GM21825 (cell line): Measurements from ENCODE around the gene TIAM2.
"Not testable (repeated sequence)": the region's sequence is repeated elsewhere in the genome, so short reads cannot be mapped to it uniquely, and the experiment has no call there.

Experiments
- ATAC-seq: cut with Tn5 transposase; IDR thresholded peaks from one replicate; pipeline ENCODE4 v1.9.1; 2021; ENCODE audit warnings: mild to moderate bottlenecking, moderate library complexity; ENCODE audit not compliant: unreplicated experiment

Gene TIAM2

GRCh38 chr6:154995254-154996015 lies at the start of gene TIAM2:
TIAM2 (plus strand) TSS chr6:154995315; CDS start chr6:155129224, 133,909 bp downstream.
- ATAC-seq = no peak

- ATAC-seq = peak; percentile 10
These were observed 44.2 kb upstream of the TIAM2 start for GRCh38 chr6:154950979-154951344.

DNA sequence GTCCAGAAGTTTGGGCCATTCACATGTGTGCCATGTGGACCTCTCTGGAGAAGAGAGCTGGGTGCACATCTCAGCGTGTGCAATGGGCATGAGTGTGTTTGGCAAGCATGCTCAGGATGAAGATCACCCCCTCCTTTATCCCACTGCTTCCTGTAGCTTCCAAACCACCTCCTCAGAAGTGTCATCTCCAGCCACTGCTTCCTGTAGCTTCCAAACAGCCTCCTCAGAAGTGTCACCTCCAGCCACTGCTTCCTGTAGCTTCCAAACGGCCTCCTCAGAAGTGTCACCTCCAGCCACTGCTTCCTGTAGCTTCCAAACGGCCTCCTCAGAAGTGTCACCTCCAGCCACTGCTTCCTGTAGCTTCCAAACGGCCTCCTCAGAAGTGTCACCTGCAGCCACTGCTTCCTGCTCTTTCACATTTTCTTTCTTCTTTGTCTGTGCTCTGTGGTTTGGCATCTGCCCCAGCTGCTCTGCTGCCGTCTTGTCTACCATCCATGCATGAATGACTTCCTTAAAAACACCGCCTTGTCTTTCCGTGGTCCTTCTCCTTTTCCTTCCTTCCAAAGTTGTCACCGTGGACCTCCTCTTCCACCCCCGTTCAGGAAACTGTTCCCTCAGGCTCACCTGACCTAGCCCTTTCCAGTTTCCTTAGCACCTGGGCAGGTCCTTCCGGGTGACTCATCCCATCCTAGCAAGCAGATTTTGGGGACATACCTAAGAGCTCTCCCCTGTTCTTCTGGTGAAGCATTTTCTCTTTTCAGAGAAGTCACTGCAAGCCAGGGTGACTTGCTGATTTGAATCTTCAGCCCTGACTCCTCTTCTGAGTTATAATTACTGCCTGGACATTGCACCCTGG lies 43.5 kb upstream of the TIAM2 start:
- peak; percentile 79 for ATAC-seq

GRCh38 chr6:154953644-154954043 lies 41.5 kb upstream of the TIAM2 start:
- ATAC-seq = no peak

DNA sequence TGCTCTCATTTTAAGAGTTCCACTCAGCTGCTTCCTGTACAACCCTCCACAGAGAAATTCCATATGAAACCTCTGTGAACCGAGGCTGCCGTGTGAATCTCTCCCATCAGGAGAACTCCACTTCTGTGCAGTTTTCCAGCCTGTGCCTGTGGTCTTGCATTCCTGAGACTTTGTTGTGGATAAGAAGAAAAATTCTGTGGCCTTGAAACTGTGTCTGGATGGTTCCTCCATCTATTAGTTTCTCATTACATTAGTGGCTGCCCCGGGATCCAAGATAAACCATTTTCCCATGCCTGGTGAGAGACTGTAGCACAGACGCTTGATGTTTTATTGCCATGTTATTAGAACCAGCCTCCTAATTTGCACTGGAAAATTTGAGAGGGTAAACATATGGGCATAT lies 40.8 kb upstream of the TIAM2 start:
- no peak for ATAC-seq

DNA sequence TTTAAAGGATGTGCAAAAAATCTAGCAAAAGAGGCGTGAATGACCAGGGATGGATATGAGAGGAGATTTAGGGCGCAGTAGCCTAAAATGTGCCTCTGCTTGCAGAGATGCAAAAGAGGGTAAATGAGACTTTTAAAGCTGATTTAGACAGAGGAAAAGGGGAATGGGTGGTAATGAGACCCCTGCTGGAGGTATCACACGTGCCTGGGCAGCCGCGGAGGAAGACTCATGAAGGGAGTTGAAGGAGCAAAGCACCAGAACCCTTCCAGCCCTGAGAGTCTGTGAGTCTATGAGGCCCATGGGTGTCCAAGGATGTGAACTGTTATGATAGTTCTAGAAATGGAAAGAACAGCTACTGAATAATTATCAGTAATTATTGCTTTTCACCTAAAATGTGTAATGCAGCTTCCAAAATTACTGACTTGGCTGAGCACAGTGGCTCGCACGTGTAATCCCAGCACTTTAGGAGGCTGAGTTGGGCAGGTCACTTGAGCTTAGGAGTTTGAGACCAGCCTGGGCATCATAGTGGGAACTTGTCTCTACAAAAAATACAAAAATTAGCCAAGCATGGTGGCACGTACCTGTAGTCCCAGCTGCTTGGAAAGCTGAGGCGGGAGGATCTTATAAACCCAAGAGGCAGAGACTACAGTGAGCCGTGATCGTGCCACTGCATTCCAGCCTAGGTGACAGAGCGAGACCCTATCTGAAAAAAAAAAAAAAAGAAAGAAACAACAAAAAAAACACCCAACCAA lies 38.2 kb upstream of the TIAM2 start:
- ATAC-seq = no peak

DNA sequence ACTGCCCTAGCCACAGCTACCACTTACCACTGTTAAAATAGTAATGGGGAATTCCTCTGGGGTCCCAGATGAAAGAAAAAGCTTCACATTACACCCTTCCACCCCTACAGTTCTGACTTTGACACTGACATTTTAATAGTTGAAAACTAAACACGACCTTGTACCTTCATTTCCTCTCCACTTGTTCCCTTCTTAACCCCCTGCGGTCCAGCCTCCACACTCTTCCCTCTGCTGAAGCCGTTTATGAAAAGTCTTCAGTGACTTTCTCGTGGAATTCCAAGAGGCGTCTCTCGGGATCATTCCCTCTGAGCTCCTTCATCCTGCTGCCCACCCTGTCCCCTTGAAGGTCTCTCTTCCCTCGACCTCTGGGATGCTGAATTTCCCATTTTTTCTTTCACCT lies 36.6 kb upstream of the TIAM2 start:
- no peak for ATAC-seq

GRCh38 chr6:154960299-154960843 lies 34.7 kb upstream of the TIAM2 start:
- ATAC-seq = no peak

- no peak for ATAC-seq
These were observed 34.1 kb upstream of the TIAM2 start for GRCh38 chr6:154960854-154961530.

GRCh38 chr6:154962753-154963152 lies 32.4 kb upstream of the TIAM2 start:
- ATAC-seq = no peak

- not testable (repeated sequence) for ATAC-seq
These were observed 28.9 kb upstream of the TIAM2 start for GRCh38 chr6:154966065-154966770.

DNA sequence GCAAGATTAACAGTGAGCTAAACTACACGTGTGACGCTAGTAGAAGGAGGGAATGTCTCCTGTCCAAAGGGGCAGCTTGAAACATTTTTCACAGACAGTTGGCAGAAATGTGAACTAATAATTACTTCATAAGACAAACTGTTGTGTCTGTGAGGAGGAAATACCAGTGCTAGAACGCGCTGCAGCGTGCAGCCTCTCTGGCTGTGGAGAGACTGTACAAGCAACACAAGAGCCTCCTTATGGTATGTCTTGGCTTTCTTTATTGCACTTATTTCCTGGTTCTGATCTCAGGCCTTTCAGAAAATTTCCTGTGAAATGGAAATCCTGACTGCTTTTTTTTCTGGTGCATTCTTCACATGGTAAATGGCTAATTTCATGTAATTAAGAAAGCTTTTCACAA lies 25.3 kb upstream of the TIAM2 start:
- ATAC-seq = no peak

GRCh38 chr6:154974485-154975149 lies 20.5 kb upstream of the TIAM2 start:
- ATAC-seq = no peak

- ATAC-seq = no peak
These were observed 17.5 kb upstream of the TIAM2 start for GRCh38 chr6:154977588-154977987.

- no peak for ATAC-seq
These were observed 14.6 kb upstream of the TIAM2 start for GRCh38 chr6:154980273-154981078.

DNA sequence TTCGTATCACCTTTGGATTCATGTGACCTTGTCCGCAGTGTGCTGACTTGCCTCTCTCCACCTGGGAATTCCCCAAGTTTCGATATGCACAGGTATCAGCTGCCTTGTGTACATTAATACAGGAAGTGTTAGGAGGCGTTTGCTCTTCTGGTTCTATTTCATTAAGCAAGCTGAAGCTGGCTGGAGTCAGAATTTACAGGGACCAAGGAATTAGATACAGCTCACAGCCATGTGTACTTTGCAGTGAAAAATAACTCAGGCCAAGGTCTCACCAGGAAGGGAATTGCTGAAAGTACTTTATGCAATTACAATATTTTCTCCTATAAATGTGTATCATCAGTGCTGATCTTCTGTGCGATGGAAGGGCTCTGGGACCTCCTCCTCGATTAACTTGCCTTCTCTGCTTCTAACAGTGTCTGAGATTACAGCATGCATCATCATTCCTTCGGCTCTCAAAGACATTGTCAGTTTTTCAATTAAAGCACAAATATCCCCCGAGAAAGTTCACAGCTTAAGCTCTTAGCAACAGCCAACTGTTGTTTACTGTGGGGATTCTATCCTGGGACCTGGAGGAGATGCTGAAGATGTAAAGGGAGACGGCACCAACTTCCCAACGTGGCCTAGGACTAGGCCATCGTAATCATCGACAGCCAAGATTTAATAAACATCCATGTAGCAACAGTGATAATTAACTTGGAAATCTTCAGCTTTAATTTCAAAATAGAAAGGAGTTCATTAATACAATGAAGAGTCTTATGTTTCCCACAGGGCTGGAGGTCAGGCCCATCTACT lies 13.8 kb upstream of the TIAM2 start:
- ATAC-seq = peak; percentile 83

- no peak for ATAC-seq
These were observed 11.0 kb upstream of the TIAM2 start for GRCh38 chr6:154984146-154984545.

GRCh38 chr6:154986787-154987235 lies 8.3 kb upstream of the TIAM2 start:
- ATAC-seq = no peak
